ENCODE measurements around the gene SOX30.
A peak's percentile ranks its signal among the peaks of the same experiment; 100 is the strongest.

SOX30 gene

DNA sequence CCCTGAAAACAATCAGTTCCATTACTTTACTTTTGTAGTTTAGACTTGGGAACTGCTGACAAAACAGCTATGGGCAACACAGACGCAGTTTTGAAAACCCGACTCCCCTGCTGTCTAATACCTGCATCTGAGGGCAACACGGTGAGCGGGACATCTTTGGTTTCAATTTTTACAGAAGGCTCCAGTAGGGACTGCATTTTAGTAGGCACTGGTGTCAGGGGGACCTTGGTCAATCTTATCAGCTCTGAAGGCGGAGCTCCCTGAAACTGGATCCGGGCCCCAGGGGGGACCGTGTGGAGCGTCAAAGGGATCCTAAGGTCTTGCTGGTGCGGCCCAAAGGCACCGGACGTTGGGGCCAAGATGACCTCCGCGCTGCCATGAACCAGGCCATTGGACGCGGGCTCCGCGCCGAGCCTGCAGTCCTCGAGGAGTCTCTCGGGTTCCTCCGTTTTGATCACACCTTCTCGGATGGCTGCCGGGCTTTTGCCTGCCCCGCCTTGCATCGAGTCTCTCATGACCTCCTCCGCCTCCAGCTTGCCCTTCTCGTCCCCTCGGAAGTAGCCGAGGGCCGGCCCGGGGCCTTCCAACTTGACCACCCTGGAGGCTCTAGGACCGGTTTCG is 1.1 kb downstream of the SOX30 start:
- no peak overlapping the region for H3K27ac ChIP-seq
- H3K27me3 ChIP-seq: peaks cover 14% of the 10 kb centered on the region
- TF ChIP-seq, protein P1, sequence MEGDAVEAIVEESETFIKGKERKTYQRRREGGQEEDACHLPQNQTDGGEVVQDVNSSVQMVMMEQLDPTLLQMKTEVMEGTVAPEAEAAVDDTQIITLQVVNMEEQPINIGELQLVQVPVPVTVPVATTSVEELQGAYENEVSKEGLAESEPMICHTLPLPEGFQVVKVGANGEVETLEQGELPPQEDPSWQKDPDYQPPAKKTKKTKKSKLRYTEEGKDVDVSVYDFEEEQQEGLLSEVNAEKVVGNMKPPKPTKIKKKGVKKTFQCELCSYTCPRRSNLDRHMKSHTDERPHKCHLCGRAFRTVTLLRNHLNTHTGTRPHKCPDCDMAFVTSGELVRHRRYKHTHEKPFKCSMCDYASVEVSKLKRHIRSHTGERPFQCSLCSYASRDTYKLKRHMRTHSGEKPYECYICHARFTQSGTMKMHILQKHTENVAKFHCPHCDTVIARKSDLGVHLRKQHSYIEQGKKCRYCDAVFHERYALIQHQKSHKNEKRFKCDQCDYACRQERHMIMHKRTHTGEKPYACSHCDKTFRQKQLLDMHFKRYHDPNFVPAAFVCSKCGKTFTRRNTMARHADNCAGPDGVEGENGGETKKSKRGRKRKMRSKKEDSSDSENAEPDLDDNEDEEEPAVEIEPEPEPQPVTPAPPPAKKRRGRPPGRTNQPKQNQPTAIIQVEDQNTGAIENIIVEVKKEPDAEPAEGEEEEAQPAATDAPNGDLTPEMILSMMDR (IDR thresholded peaks at IDR 0.05): no peak
- H3K4me1 ChIP-seq (ENCODE audit: control insufficient read depth in 1 of 2, insufficient read depth in 1 of 2, low read depth in 1 of 2, low read length in 1 of 2): peaks cover 4 to 13% of the 10 kb centered on the region in 2 experiments
- H3K36me3 ChIP-seq: no peaks in the 10 kb centered on the region
- peak overlapping the region; percentile 59 to 65 for H3K4me3 ChIP-seq (ENCODE audit: low read depth in 1 of 2, low read length in 1 of 2)
- H3K9me3 ChIP-seq: no peaks in the 10 kb centered on the region

DNA sequence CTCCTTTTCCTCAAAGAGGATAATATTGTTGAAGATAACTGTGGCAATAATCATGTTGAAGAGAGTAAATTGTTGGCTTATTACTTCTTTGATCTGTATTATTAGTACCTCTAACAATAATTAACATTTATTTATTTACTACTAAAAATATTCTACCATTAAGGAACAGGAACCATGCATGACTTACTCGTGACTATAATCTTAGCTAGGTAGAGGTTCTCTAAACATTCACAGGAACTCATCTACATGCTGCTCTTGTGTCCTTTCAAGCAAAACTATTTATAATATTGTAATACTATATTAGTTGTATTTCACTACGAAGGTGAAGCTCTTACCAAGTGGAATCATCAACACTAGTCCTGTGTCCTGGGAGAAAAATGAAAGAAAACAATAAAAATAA is 3.1 kb downstream of the SOX30 start:
- H3K27me3 ChIP-seq: peaks cover 14% of the 10 kb centered on the region
- H3K36me3 ChIP-seq: no peaks in the 10 kb centered on the region
- TF ChIP-seq, protein P1 (IDR thresholded peaks at IDR 0.05): no peak
- H3K4me1 ChIP-seq (ENCODE audit: control insufficient read depth in 1 of 2, insufficient read depth in 1 of 2, low read depth in 1 of 2, low read length in 1 of 2): peaks cover 4 to 13% of the 10 kb centered on the region in 2 experiments
- no peak overlapping the region for H3K4me3 ChIP-seq (ENCODE audit: low read depth in 1 of 2, low read length in 1 of 2)
- H3K9me3 ChIP-seq: no peaks in the 10 kb centered on the region
- no peak overlapping the region for H3K27ac ChIP-seq

- Histone ChIP-seq H3K9me3 (no peaks in the 10 kb centered on the region), H3K27ac (no peak overlapping the region), H3K36me3 (no peaks in the 10 kb centered on the region), H3K4me3 (ENCODE audit: low read depth in 1 of 2, low read length in 1 of 2) (no peak overlapping the region), H3K4me1 (ENCODE audit: control insufficient read depth in 1 of 2, insufficient read depth in 1 of 2, low read depth in 1 of 2, low read length in 1 of 2) (peaks cover 4 to 13% of the 10 kb centered on the region in 2 experiments), H3K27me3 (peaks cover 14% of the 10 kb centered on the region)
- TF ChIP-seq, protein P1 (IDR thresholded peaks at IDR 0.05): no peak
Measured at GRCh38 chr5:157648275-157648990, 3.8 kb downstream of the SOX30 start.

- H3K9me3 ChIP-seq: no peaks in the 10 kb centered on the region
- TF ChIP-seq, protein P1 (IDR thresholded peaks at IDR 0.05): no peak
- no peak overlapping the region for H3K4me3 ChIP-seq (ENCODE audit: low read depth in 1 of 2, low read length in 1 of 2)
- H3K27me3 ChIP-seq: no peaks in the 10 kb centered on the region
- no peaks in the 10 kb centered on the region for H3K4me1 ChIP-seq (ENCODE audit: control insufficient read depth in 1 of 2, insufficient read depth in 1 of 2, low read depth in 1 of 2, low read length in 1 of 2)
- no peak overlapping the region for H3K27ac ChIP-seq
- no peaks in the 10 kb centered on the region for H3K36me3 ChIP-seq
Measured at GRCh38 chr5:157640406-157641066, 11.7 kb downstream of the SOX30 start.

DNA sequence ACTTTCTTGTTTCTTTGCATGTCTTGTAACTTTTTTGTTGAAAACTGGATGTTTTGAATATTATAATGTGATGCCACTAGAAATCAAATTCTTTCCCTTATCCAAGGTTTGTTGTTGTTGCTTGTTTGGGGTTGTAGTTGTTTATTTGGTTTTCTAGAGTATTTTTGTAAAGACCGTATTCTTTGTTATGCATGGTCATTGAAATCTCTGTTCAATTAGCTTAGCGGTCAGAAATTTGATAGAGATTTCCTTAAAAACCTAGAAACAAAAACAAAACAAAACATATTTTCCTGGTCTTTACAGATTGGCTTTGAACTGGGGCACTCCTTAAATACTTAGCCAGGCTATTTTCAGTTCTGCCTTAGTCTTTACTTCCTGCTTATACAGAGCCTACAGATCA is 21.9 kb downstream of the SOX30 start:
- TF ChIP-seq, protein P1 (IDR thresholded peaks at IDR 0.05): no peak
- peaks cover 0 to 3% of the 10 kb centered on the region in 2 experiments for H3K4me1 ChIP-seq (ENCODE audit: control insufficient read depth in 1 of 2, insufficient read depth in 1 of 2, low read depth in 1 of 2, low read length in 1 of 2)
- H3K9me3 ChIP-seq: no peaks in the 10 kb centered on the region
- H3K4me3 ChIP-seq (ENCODE audit: low read depth in 1 of 2, low read length in 1 of 2): no peak overlapping the region
- no peaks in the 10 kb centered on the region for H3K36me3 ChIP-seq
- H3K27me3 ChIP-seq: no peaks in the 10 kb centered on the region
- no peak overlapping the region for H3K27ac ChIP-seq

Data from neutrophil (primary cell).